Neural progenitor cell (in vitro differentiated cells): ENCODE results near the gene TIGD4. TPM values are rescaled to one million over a fixed set of nuclear protein-coding genes. Genes with fewer than 3 reads are reported as not detected.

Experiments used
- DNase-seq: peaks from one replicate; pipeline ENCODE4 v3.0.0-alpha.2; 2016; ENCODE audit warnings: low spot score
- H2AFZ ChIP-seq: fragments of 200-600 bp; sonication (generic); replicated peaks from 2 replicates; pipeline ENCODE4 v1.6.1; 2016; ENCODE audit warnings: antibody characterized with exemption
- H3F3A ChIP-seq: fragments of 200-600 bp; sonication (generic); 2 replicates; pipeline ENCODE4 v1.6.1; 2016; ENCODE audit warnings: antibody characterized with exemption, low read depth
- H3K27ac ChIP-seq: fragments of 200-600 bp; sonication (generic); 2 replicates; pipeline ENCODE4 v1.5.1; 2016; ENCODE audit warnings: mild to moderate bottlenecking
- H3K27me3 ChIP-seq: fragments of 200-600 bp; sonication (generic); 2 replicates; pipeline ENCODE4 v1.6.1; 2016; ENCODE audit warnings: mild to moderate bottlenecking, moderate library complexity
- H3K36me3 ChIP-seq: fragments of 200-600 bp; sonication (generic); 2 replicates; pipeline ENCODE4 v1.5.1; 2016
- H3K4me1 ChIP-seq: fragments of 200-600 bp; sonication (generic); 2 replicates; pipeline ENCODE4 v1.6.1; 2016; ENCODE audit warnings: mixed run types
- H3K4me2 ChIP-seq: fragments of 200-600 bp; sonication (generic); 2 replicates; pipeline ENCODE4 v1.6.1; 2016
- H3K4me3 ChIP-seq: fragments of 200-600 bp; sonication (generic); 2 replicates; pipeline ENCODE4 v1.5.1; 2016
- H3K79me2 ChIP-seq: fragments of 200-600 bp; sonication (generic); 2 replicates; pipeline ENCODE4 v1.6.1; 2016; ENCODE audit warnings: low read depth
- H3K9ac ChIP-seq: fragments of 200-600 bp; sonication (generic); 2 replicates; pipeline ENCODE4 v1.6.1; 2016
- H3K9me3 ChIP-seq: fragments of 200-600 bp; sonication (generic); 2 replicates; pipeline ENCODE4 v1.5.1; 2016; ENCODE audit warnings: low read depth
- H4K20me1 ChIP-seq: fragments of 200-600 bp; sonication (generic); 2 replicates; pipeline ENCODE4 v1.6.1; 2016; ENCODE audit warnings: low read depth
- H3K27ac Mint-ChIP-seq: 3 replicates; pipeline ENCODE4 v1.8.0; 2021; ENCODE audit warnings: mixed read lengths
- H3K27me3 Mint-ChIP-seq: 2 replicates; pipeline ENCODE4 v1.8.0; 2022; ENCODE audit warnings: low read depth, mild to moderate bottlenecking, inconsistent platforms, moderate library complexity, mixed read lengths; ENCODE audit not compliant: insufficient read depth
- H3K36me3 Mint-ChIP-seq: 3 replicates; pipeline ENCODE4 v1.8.0; 2021; ENCODE audit warnings: mixed read lengths
- H3K4me1 Mint-ChIP-seq: 3 replicates; pipeline ENCODE4 v1.8.0; 2021; ENCODE audit warnings: mixed read lengths
- H3K4me3 Mint-ChIP-seq: 3 replicates; pipeline ENCODE4 v1.8.0; 2021; ENCODE audit warnings: mild to moderate bottlenecking, moderate library complexity, mixed read lengths
- H3K9me3 Mint-ChIP-seq: 3 replicates; pipeline ENCODE4 v1.8.0; 2020; ENCODE audit warnings: mixed read lengths
- EZH2 ChIP-seq: fragments of 200-600 bp; sonication (generic); IDR thresholded peaks from 2 replicates; pipeline ENCODE4 v1.6.1; 2017; ENCODE audit warnings: antibody characterized with exemption, mild to moderate bottlenecking, moderate library complexity
- EZH2phosphoT487 ChIP-seq: fragments of 200-600 bp; sonication (generic); IDR thresholded peaks from 2 replicates; pipeline ENCODE4 v1.6.1; 2017; ENCODE audit warnings: antibody characterized with exemption
- total RNA-seq: library from RNA; depleted of rRNA; stranded (reverse); fragments of >200 nt; gene quantifications from 2 replicates; pipeline ENCODE4 v1.2.3, GENCODE V29; 2015; ENCODE audit warnings: low replicate concordance
- TF ChIP-seq, protein P1 (sequence below): fragments of 200-600 bp; sonication (generic); IDR thresholded peaks from 2 replicates; pipeline ENCODE4 v1.5.1; 2017; ENCODE audit warnings: antibody characterized with exemption, mild to moderate bottlenecking

TIGD4 gene
- total RNA-seq, 1 donor from 2014 or later: 4.1 TPM

DNA sequence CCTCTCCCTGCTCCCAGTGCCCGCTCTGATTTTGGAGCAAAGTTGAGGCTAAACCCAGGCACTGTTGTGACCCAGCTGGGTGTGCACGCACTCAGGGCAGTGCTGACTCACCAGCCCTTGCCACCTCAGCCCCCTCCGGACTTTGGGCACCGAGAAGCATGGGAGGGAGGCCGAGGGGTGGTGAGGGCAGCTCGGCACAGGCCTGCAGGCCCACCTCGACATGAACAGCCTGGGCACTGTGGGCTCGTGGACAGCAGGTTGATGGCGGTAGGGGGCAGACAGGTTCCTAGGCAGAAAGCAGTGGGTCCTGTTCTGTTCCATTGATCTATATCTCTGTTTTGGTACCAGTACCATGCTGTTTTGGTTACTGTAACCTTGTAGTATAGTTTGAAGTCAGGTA, 30.9 kb downstream of the TIGD4 start:
- Histone ChIP-seq H3F3A (no peaks in the 10 kb centered on the region), H3K4me3 (no peak overlapping the region), H3K36me3 (no peaks in the 10 kb centered on the region), H4K20me1 (no peaks in the 10 kb centered on the region), H3K9ac (no peak overlapping the region), H3K4me2 (no peak overlapping the region), H3K9me3 (no peaks in the 10 kb centered on the region), H2AFZ (no peak overlapping the region), H3K4me1 (no peaks in the 10 kb centered on the region), H3K27ac (no peak overlapping the region), H3K79me2 (no peaks in the 10 kb centered on the region), H3K27me3 (no peaks in the 10 kb centered on the region)
- Mint-ChIP-seq H3K36me3 (no peaks in the 10 kb centered on the region), H3K27me3 (peaks cover 4% of the 10 kb centered on the region), H3K4me1 (peaks cover 11% of the 10 kb centered on the region), H3K9me3 (no peaks in the 10 kb centered on the region), H3K4me3 (no peak overlapping the region), H3K27ac (no peak overlapping the region)
- no peak for DNase-seq
- TF ChIP-seq EZH2phosphoT487 (no peak), EZH2 (no peak)

DNA sequence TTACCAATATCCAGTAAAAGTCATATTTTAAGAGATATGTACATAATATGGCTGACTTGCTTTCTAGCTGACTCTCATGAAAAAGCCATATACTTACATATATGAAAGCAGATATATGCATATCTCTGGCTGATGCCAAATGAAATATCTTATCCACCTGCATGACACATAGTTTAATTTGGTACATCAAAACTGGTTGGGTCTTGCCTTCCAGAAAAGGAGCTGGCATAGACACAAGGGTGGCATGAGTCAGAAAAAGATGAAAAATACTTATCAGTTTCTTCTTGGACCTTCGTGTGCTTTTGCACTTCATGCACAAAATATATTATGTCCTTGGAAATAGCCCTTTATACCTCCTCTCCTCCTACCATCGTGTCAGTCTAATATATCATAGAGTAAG, 32.1 kb downstream of the TIGD4 start:
- Mint-ChIP-seq H3K36me3 (no peaks in the 10 kb centered on the region), H3K4me3 (no peak overlapping the region), H3K4me1 (peaks cover 11% of the 10 kb centered on the region), H3K27ac (no peak overlapping the region), H3K9me3 (no peaks in the 10 kb centered on the region), H3K27me3 (peaks cover 4% of the 10 kb centered on the region)
- no peak for TF ChIP-seq EZH2
- TF ChIP-seq, protein P1, sequence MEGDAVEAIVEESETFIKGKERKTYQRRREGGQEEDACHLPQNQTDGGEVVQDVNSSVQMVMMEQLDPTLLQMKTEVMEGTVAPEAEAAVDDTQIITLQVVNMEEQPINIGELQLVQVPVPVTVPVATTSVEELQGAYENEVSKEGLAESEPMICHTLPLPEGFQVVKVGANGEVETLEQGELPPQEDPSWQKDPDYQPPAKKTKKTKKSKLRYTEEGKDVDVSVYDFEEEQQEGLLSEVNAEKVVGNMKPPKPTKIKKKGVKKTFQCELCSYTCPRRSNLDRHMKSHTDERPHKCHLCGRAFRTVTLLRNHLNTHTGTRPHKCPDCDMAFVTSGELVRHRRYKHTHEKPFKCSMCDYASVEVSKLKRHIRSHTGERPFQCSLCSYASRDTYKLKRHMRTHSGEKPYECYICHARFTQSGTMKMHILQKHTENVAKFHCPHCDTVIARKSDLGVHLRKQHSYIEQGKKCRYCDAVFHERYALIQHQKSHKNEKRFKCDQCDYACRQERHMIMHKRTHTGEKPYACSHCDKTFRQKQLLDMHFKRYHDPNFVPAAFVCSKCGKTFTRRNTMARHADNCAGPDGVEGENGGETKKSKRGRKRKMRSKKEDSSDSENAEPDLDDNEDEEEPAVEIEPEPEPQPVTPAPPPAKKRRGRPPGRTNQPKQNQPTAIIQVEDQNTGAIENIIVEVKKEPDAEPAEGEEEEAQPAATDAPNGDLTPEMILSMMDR: no peak
- no peak for TF ChIP-seq EZH2phosphoT487
- Histone ChIP-seq H3K4me2 (no peak overlapping the region), H3K4me1 (no peaks in the 10 kb centered on the region), H3K27ac (no peak overlapping the region), H2AFZ (no peak overlapping the region), H3K36me3 (no peaks in the 10 kb centered on the region), H4K20me1 (no peaks in the 10 kb centered on the region), H3K79me2 (no peaks in the 10 kb centered on the region), H3K27me3 (no peaks in the 10 kb centered on the region), H3K4me3 (no peak overlapping the region), H3F3A (no peaks in the 10 kb centered on the region), H3K9ac (no peak overlapping the region), H3K9me3 (no peaks in the 10 kb centered on the region)
- no peak for DNase-seq

DNA sequence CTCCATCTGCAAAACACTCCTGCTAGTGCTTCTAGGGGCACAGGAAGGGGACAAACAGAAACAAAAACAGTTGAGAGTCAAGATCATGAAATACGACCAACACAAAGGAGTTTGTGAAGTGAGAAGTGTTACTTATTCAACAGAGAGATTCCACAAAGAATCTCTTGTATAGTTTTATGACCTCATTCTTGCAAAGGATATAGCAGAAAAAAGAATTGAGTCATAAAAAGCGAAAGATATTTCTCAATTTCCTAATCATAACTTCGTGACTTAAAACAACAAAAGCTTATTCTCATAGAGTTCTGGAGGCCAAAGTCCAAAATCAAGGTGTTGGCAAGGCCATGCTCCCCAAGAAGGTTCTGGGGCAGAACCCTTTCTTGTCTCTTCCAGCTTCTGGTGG, 40.7 kb downstream of the TIGD4 start:
- Mint-ChIP-seq H3K27ac (no peak overlapping the region), H3K27me3 (peaks cover 5% of the 10 kb centered on the region), H3K4me3 (no peak overlapping the region), H3K36me3 (no peaks in the 10 kb centered on the region), H3K4me1 (peaks cover 7% of the 10 kb centered on the region), H3K9me3 (no peaks in the 10 kb centered on the region)
- H3K79me2 ChIP-seq: no peaks in the 10 kb centered on the region
- no peak overlapping the region for H3K4me3 ChIP-seq
- no peak overlapping the region for H3K4me2 ChIP-seq
- no peak for DNase-seq
- H3K9ac ChIP-seq: no peak overlapping the region
- TF ChIP-seq EZH2: no peak
- TF ChIP-seq, protein P1: no peak
- no peak for TF ChIP-seq EZH2phosphoT487
- H3K36me3 ChIP-seq: no peaks in the 10 kb centered on the region
- H4K20me1 ChIP-seq: no peaks in the 10 kb centered on the region
- H3K27ac ChIP-seq: no peak overlapping the region
- H3K9me3 ChIP-seq: no peaks in the 10 kb centered on the region
- no peaks in the 10 kb centered on the region for H3F3A ChIP-seq
- H2AFZ ChIP-seq: no peak overlapping the region
- no peaks in the 10 kb centered on the region for H3K4me1 ChIP-seq
- no peaks in the 10 kb centered on the region for H3K27me3 ChIP-seq

DNA sequence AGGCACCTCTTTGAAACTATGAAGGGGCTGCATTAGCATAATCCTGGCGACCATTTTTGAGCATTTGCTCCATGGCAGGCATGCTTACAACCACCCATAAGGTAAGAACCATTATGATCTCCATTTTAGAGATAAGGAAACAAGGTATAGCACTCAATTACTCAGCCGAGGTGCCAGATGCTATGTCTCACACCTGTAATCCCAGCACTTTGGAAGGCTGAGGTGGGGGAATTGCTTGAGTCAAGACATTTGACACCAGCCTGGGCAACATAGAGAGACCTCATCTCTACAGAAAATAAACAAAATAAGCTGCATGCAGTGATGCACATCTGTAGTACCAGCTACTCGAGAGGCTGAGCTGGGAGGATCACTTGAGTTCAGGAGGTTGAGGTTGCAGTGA, 43.6 kb downstream of the TIGD4 start:
- TF ChIP-seq EZH2 (no peak), EZH2phosphoT487 (no peak)
- TF ChIP-seq, protein P1: no peak
- Histone ChIP-seq H3K27ac (no peak overlapping the region), H3K9me3 (no peaks in the 10 kb centered on the region), H2AFZ (no peak overlapping the region), H3K79me2 (no peaks in the 10 kb centered on the region), H3K36me3 (no peaks in the 10 kb centered on the region), H3F3A (no peaks in the 10 kb centered on the region), H3K4me1 (no peaks in the 10 kb centered on the region), H3K4me3 (no peak overlapping the region), H3K4me2 (no peak overlapping the region), H4K20me1 (no peaks in the 10 kb centered on the region), H3K9ac (no peak overlapping the region), H3K27me3 (no peaks in the 10 kb centered on the region)
- H3K27me3 Mint-ChIP-seq: peaks cover 3% of the 10 kb centered on the region
- H3K27ac Mint-ChIP-seq: no peak overlapping the region
- no peaks in the 10 kb centered on the region for H3K9me3 Mint-ChIP-seq
- no peak for DNase-seq
- H3K4me3 Mint-ChIP-seq: no peak overlapping the region
- peaks cover 6% of the 10 kb centered on the region for H3K4me1 Mint-ChIP-seq
- no peaks in the 10 kb centered on the region for H3K36me3 Mint-ChIP-seq
